Keratinocyte (primary cell): Measurements from ENCODE around the gene RNPS1.

Source experiments
- CTCF ChIP-seq, 3 experiments: IDR thresholded peaks in 1 of 3; conservative IDR thresholded peaks in 1 of 3; optimal IDR thresholded peaks in 1 of 3; 2 replicates in 2 of 3; 3 replicates in 1 of 3; pipeline versions ENCODE3 to v1.5.1; 2011; ENCODE audit warnings: low read length in 3 of 3, mild to moderate bottlenecking in 3 of 3, moderate library complexity in 2 of 3, control low read depth in 1 of 3, inconsistent platforms in 1 of 3; ENCODE audit not compliant: insufficient read depth in 2 of 3; ENCODE audit errors: extremely low read depth in 1 of 3
- EZH2 ChIP-seq: IDR thresholded peaks from one replicate; pipeline ENCODE4 v1.6.1; 2012; ENCODE audit warnings: inconsistent platforms, mild to moderate bottlenecking, low read length, moderate library complexity

DNA sequence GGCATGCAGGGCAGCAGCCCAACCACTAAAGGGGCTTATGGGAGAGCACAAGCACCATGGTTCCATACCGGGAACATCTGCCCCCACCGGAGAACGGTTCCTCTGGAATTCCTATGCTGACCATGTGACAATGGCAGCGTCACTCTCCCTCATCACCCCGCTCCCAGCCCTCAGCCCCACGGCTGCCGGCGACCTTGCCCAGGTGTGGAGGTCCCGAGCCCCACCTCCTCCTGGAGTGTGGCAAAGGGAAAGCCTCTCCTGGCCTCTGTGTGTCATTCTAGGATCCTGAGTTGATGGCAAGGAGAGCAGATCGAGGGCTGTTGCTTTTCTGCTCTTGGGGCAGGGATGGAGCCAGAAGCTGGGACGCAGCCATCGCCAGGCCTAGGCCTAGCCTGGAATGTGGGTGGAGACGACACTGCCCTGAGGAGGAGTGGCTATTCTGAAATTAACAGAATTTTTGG lies 17.8 kb upstream of the RNPS1 start:
- no peak for TF ChIP-seq CTCF (optimal IDR thresholded peaks at IDR 0.05 in 1 of 3, IDR thresholded peaks at IDR 0.05 in 1 of 3, conservative IDR thresholded peaks at IDR 0.05 in 1 of 3; ENCODE audit: extremely low read depth in 1 of 3, insufficient read depth in 2 of 3, low read length in 3 of 3)
- TF ChIP-seq EZH2: no peak
